ENCODE data around the gene SNCAIP.

Gene SNCAIP

DNA sequence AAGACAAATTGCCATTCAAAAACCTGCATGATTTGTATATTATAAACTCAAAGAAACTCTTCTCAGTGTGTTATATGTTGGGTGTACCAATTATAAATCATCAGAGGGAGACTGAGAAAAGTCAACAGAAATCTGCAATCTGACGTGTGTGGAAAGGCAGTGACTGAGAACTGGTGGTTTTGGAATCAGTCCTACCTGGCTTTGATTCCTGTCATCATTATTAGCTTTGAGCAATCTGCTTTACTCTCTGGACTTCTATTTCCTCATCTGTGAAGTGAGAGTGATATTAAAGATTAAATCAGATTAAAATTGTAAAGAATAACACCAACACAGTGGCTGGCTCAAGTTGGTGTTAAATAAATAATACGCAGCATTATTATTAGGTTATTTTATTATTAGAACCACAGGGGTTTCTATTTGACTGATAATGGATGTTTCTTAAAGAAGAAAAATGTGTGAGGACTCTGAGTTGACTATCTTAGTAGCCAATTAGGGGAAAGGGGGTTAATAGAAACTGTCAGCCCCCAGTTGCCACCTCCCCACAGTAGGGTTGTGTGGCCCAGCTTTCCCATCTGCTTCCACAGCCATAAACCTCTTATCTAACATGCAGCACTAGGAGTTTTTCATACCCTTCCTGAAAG, 59.6 kb downstream of the SNCAIP start:
- no peak overlapping the region for H3K4me3 ChIP-seq (ENCODE audit: insufficient read depth, low read length, poor library complexity, severe bottlenecking)
- H3K9ac ChIP-seq (ENCODE audit: low read length) = no peak overlapping the region
- no peaks in the 10 kb centered on the region for H4K20me1 ChIP-seq (ENCODE audit: low read depth, low read length)
- H3K9me3 ChIP-seq (ENCODE audit: insufficient read depth, low read length) = no peaks in the 10 kb centered on the region
- no peak overlapping the region for H2AFZ ChIP-seq (ENCODE audit: low read depth, low read length, severe bottlenecking)
- H3K9me2 ChIP-seq (replicated peaks; ENCODE audit: insufficient read depth, low read length) = no peaks in the 10 kb centered on the region
- H3K4me2 ChIP-seq (ENCODE audit: low read depth, low read length, poor library complexity, severe bottlenecking) = no peak overlapping the region
- H3K36me3 ChIP-seq (ENCODE audit: low read length) = no peaks in the 10 kb centered on the region
- TF ChIP-seq EZH2phosphoT487 (conservative IDR thresholded peaks at IDR 0.05; ENCODE audit: low read length) (no peak), CTCF (IDR thresholded peaks at IDR 0.05; ENCODE audit: insufficient read depth, low read length, poor library complexity, severe bottlenecking) (no peak)
- H3K27ac ChIP-seq (ENCODE audit: low read depth, low read length) = no peak overlapping the region
- H3K79me2 ChIP-seq (ENCODE audit: insufficient read depth, low read length) = no peaks in the 10 kb centered on the region
- H3F3A ChIP-seq (ENCODE audit: insufficient read depth) = no peaks in the 10 kb centered on the region
- no peaks in the 10 kb centered on the region for H3K27me3 ChIP-seq (ENCODE audit: low read length)

DNA sequence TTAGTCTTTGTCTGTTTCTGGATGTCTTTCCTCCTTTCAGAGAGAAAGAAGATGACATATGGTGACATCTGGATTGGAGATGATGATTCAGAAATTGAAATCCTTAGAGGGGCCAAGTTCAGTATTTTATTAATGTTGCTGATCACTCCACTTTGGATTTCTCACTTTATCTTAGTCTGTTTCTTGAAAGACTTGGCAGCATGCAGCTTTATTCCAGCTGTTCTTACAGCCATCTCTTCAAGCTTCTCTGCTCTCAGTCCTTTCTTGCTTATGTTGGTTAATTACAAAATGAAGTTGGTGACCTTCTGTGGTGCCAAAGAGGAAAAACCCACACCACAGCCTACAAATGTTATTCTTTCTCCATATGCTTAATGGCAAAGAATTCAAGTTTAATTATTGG, 62.1 kb downstream of the SNCAIP start:
- no peaks in the 10 kb centered on the region for H3K27me3 ChIP-seq (ENCODE audit: low read length)
- no peak overlapping the region for H3K4me2 ChIP-seq (ENCODE audit: low read depth, low read length, poor library complexity, severe bottlenecking)
- H3F3A ChIP-seq (ENCODE audit: insufficient read depth) = no peaks in the 10 kb centered on the region
- H3K79me2 ChIP-seq (ENCODE audit: insufficient read depth, low read length) = no peaks in the 10 kb centered on the region
- H4K20me1 ChIP-seq (ENCODE audit: low read depth, low read length) = no peaks in the 10 kb centered on the region
- no peaks in the 10 kb centered on the region for H3K9me3 ChIP-seq (ENCODE audit: insufficient read depth, low read length)
- H3K27ac ChIP-seq (ENCODE audit: low read depth, low read length) = no peak overlapping the region
- no peaks in the 10 kb centered on the region for H3K9me2 ChIP-seq (replicated peaks; ENCODE audit: insufficient read depth, low read length)
- no peaks in the 10 kb centered on the region for H3K36me3 ChIP-seq (ENCODE audit: low read length)
- no peak for TF ChIP-seq EZH2phosphoT487 (conservative IDR thresholded peaks at IDR 0.05; ENCODE audit: low read length)
- TF ChIP-seq CTCF (IDR thresholded peaks at IDR 0.05; ENCODE audit: insufficient read depth, low read length, poor library complexity, severe bottlenecking) = no peak
- no peak overlapping the region for H3K9ac ChIP-seq (ENCODE audit: low read length)
- H3K4me3 ChIP-seq (ENCODE audit: insufficient read depth, low read length, poor library complexity, severe bottlenecking) = no peak overlapping the region
- no peak overlapping the region for H2AFZ ChIP-seq (ENCODE audit: low read depth, low read length, severe bottlenecking)

- H3K36me3 ChIP-seq (ENCODE audit: low read length) = no peaks in the 10 kb centered on the region
- no peaks in the 10 kb centered on the region for H4K20me1 ChIP-seq (ENCODE audit: low read depth, low read length)
- no peaks in the 10 kb centered on the region for H3K9me3 ChIP-seq (ENCODE audit: insufficient read depth, low read length)
- H3K27ac ChIP-seq (ENCODE audit: low read depth, low read length) = no peak overlapping the region
- H3K9me2 ChIP-seq (replicated peaks; ENCODE audit: insufficient read depth, low read length) = no peaks in the 10 kb centered on the region
- H3K4me3 ChIP-seq (ENCODE audit: insufficient read depth, low read length, poor library complexity, severe bottlenecking) = no peak overlapping the region
- TF ChIP-seq CTCF (IDR thresholded peaks at IDR 0.05; ENCODE audit: insufficient read depth, low read length, poor library complexity, severe bottlenecking) = no peak
- TF ChIP-seq EZH2phosphoT487 (conservative IDR thresholded peaks at IDR 0.05; ENCODE audit: low read length) = no peak
- H2AFZ ChIP-seq (ENCODE audit: low read depth, low read length, severe bottlenecking) = no peak overlapping the region
- no peaks in the 10 kb centered on the region for H3F3A ChIP-seq (ENCODE audit: insufficient read depth)
- H3K4me2 ChIP-seq (ENCODE audit: low read depth, low read length, poor library complexity, severe bottlenecking) = no peak overlapping the region
- H3K9ac ChIP-seq (ENCODE audit: low read length) = no peak overlapping the region
- H3K27me3 ChIP-seq (ENCODE audit: low read length) = no peaks in the 10 kb centered on the region
- H3K79me2 ChIP-seq (ENCODE audit: insufficient read depth, low read length) = no peaks in the 10 kb centered on the region
These were observed 63.8 kb downstream of the SNCAIP start for GRCh38 chr5:122375801-122376200.
